Hypothalamus (tissue), 51 donors: ENCODE results near the gene ZCCHC9.

Experiments
- DNase-seq, 51 donors: peaks; one replicate each; lab custom pipeline; 2025; lab: John Stamatoyannopoulos, UW

Gene ZCCHC9

GRCh38 chr5:81354093-81354492, 52.7 kb downstream of the ZCCHC9 start:
- no peak for DNase-seq

- DNase-seq, result no peak
Observed at GRCh38 chr5:81355291-81356251, 54.2 kb downstream of the ZCCHC9 start.

GRCh38 chr5:81359108-81359507, 57.7 kb downstream of the ZCCHC9 start:
- no peak for DNase-seq

- no peak for DNase-seq
Observed at GRCh38 chr5:81359881-81360280, 58.5 kb downstream of the ZCCHC9 start.

- DNase-seq, result no peak
Observed at GRCh38 chr5:81360640-81361039, 59.3 kb downstream of the ZCCHC9 start.

- DNase-seq, result no peak
Observed at GRCh38 chr5:81361600-81361999, 60.2 kb downstream of the ZCCHC9 start.
